ENCODE measurements around the gene BTBD16.

DNA sequence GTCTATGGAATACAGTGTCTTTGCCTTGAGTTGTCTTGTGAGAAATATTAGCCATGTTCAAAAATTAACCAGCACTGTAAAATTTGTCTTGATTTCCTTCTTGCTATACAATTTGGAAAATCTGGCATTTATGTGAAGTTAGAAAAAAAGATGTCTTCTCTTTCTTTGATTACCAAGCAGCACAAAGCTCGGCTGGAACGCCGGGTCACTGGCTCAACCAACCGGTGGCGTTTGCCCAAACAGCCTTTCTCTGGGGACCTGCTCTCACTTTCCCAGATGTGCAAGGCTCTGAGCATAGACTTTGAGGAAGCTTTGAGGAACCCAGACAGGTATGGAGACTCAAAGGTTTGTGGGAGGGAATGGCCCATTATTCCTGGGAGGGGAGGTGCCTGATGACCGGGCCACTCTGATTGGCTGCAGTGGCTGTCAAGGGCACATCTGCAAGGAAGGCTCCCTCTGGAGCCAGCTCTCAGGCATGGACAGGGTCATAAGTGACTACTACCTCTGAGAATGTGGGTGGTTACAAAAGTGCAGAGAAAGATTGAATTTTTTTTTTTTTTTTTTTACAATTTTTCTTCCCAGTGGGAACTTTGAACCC, 5.6 kb downstream of the BTBD16 start:
- TF ChIP-seq, protein P1, sequence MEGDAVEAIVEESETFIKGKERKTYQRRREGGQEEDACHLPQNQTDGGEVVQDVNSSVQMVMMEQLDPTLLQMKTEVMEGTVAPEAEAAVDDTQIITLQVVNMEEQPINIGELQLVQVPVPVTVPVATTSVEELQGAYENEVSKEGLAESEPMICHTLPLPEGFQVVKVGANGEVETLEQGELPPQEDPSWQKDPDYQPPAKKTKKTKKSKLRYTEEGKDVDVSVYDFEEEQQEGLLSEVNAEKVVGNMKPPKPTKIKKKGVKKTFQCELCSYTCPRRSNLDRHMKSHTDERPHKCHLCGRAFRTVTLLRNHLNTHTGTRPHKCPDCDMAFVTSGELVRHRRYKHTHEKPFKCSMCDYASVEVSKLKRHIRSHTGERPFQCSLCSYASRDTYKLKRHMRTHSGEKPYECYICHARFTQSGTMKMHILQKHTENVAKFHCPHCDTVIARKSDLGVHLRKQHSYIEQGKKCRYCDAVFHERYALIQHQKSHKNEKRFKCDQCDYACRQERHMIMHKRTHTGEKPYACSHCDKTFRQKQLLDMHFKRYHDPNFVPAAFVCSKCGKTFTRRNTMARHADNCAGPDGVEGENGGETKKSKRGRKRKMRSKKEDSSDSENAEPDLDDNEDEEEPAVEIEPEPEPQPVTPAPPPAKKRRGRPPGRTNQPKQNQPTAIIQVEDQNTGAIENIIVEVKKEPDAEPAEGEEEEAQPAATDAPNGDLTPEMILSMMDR (IDR thresholded peaks at IDR 0.05), result no peak
- TF ChIP-seq SMAD3 (CRISPR knock-in tag; IDR thresholded peaks at IDR 0.05; ENCODE audit: borderline replicate concordance) (no peak), ESRRA (CRISPR knock-in tag; IDR thresholded peaks at IDR 0.05; ENCODE audit: borderline replicate concordance) (no peak), NR1H2 (CRISPR knock-in tag; IDR thresholded peaks at IDR 0.05) (no peak), IRF2 (CRISPR knock-in tag; IDR thresholded peaks at IDR 0.05; ENCODE audit: borderline replicate concordance, low read depth) (no peak), TP53 (CRISPR knock-in tag; IDR thresholded peaks at IDR 0.05) (no peak), ATF1 (CRISPR knock-in tag; IDR thresholded peaks at IDR 0.05) (no peak), FOXP1 (CRISPR knock-in tag; IDR thresholded peaks at IDR 0.05; ENCODE audit: borderline replicate concordance) (no peak)
